GM18498 (cell line): Measurements from ENCODE around the gene SLC9C1.
A peak's percentile ranks its signal among the peaks of the same experiment; 100 is the strongest.

Experiments used
- ATAC-seq: cut with Tn5 transposase; IDR thresholded peaks from one replicate; pipeline ENCODE4 v1.9.1; 2021; ENCODE audit warnings: mild to moderate bottlenecking, moderate library complexity; ENCODE audit not compliant: unreplicated experiment

The SLC9C1 gene

DNA sequence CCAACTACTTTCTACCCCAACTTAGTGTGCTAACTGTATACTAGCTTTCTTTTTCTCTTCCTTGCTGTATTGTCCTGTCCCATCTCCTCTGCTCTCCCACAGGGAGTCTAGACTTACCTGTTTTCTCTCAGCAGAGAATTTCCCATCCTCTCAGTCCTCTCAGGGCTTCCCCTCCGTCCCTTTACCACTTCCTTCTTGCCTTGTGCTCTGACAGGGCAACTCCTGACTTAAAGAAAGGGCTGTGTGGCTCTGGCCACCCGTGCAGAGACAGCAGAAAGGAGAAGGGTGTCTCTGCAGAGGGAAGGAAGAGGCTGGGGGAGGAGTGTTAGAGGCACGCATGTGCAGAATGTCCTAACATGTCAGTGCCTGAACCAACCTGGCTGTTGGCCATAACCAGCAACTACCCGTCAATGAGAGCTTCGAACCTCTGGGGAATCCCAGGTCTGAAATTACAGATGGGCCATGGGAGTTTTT lies 161.0 kb downstream of the SLC9C1 start, which contains the start of gene GCSAM:
TSS of gene GCSAM (minus strand) at position 274 of the 474 bp plus-strand sequence. CDS start at position 146, 128 bp downstream.
- ATAC-seq, result peak; percentile 72

DNA sequence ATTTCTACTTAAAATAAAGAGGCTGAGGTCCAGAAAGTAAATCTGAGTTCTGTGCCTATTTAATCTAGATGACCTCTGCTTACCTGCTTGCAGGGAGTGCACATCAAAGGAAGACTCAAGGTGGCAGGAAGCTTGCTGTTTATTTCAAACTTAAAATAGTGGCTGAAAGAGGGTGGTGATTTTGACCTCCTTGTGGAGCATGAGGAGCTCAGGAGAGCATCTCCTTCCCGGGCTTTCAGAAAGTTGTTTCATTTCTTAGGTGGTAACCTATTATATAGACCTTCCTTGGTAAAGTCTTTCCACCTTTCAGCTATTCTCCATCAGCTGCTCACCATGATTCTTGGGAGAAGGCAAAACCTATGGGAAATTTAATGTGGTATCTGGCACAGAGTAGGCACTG lies 161.5 kb downstream of the SLC9C1 start:
- no peak for ATAC-seq

DNA sequence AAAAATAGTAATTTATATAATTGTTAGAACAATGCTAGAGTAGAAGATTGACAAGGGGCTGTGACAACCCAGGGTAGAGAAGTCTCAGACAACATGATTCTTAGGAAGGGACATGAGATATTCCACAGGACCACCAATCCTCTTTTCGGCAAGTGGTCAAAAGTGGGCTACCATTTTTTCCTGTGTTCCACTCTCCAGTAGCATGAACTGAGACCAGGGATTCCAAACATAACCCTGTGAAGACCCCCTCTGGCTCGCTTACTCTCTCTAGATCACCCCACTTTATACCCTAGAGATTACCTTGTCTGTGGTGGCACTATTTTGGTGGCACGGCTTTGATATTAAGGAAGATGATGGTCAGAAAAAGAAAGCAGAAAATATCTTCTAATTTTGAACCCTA lies 161.9 kb downstream of the SLC9C1 start:
- no peak for ATAC-seq

DNA sequence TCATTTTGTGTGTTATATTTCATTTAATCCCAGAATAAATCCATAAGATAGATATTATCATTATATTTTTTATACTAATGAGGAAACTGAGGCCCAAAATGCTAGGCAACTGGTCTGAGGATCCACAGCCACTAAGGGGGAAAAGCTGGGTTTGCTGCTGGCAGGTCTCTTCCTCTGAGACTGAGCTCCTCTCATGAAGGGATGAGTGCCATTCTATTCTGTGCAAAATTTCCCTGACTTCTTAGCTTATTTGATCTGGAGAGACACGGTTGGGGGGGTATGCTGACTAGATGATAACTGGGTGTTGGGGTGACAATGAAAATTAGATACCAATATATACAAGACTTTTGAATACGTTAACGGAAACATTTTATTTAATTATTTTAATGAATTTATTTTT lies 162.9 kb downstream of the SLC9C1 start:
- ATAC-seq, result no peak

DNA sequence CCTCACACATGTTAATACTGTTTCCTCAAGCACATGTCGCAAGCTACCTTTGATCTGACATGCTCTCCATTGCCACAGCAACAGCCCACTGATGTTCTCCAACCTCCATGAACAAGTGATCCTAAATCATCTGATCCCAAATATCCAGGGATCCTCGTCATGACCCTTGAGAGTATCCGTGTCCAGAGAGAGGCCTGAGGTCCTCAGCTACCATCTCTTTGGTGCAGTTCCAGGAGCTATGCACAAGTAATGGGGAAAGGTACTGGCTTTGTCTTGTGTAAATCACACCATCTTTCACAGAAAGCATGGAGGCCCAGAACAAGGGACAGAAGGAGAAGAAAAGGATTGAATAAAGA lies 163.4 kb downstream of the SLC9C1 start:
- no peak for ATAC-seq

DNA sequence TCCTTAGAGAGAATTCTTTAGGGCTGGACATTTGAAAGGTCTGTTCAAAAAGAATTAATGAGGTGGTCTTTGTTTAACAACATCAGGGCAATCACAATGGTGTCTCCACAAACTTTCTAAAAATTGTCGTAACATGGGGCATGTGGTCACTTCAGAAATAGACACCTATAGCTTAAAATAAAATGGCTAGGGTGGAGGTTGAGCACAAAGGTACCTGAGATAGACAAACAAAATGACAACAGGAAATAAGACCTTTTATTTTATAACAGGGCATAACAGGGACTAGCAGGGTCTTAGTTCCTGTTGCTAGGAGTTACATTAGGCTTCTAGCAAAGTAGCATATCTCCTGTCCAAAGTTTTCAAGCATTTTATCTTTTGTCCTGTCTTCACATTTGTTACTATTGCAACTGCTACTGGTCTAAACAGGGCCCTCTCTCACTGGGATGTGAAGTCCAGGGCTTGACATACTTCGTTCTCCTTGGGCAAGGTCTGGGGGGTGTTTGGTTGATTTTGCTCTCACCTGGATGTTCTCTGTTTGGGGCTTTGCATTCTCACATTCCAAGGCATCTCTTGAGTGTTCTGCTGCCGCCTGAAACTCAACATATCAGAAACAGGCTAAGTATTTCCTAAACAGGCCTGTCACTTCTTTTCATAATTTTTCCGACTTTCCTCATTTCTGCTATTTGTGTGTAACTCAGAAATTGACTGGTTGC lies 163.9 kb downstream of the SLC9C1 start:
- ATAC-seq, result no peak

DNA sequence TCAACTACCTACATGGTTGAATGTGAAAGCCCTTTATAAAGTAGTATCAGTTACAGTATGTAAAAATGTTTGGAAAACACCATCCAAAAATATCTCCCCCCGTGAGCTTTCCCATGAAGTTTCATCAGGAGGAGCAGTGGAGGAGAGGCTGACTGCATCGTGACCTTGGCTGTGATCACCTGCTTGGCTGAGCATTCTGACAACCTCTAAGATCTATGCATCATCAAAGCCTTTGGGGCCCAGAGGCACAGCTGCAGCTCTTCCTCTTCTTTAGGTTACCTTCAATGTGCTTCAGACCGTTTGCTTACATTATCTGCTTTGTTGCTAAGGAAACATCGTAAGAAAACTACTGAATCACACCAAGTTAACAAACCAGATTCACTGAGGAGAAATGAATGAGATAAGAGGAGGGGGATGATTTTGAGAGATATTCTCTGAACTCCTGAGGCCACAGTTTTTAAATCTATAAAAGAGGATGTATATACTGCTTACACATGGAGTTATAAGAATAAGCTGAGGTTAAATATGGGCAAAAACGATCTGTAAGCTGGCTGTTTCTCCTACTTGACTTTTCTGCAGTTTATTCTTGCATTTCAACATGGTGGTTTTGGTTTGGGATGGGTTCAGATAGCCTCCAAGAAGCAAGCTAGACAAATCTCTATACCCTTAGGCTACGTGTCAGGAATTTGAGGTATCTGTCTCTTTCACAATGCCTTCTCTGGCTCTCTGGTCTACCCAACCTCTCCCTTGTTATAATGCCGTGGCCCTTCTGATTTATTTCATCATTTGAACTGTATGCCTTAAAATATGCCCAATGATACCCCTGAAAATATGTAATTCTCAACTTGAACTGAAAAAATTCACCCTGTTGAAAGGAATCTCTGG lies 164.9 kb downstream of the SLC9C1 start:
- ATAC-seq, result peak; percentile 42

DNA sequence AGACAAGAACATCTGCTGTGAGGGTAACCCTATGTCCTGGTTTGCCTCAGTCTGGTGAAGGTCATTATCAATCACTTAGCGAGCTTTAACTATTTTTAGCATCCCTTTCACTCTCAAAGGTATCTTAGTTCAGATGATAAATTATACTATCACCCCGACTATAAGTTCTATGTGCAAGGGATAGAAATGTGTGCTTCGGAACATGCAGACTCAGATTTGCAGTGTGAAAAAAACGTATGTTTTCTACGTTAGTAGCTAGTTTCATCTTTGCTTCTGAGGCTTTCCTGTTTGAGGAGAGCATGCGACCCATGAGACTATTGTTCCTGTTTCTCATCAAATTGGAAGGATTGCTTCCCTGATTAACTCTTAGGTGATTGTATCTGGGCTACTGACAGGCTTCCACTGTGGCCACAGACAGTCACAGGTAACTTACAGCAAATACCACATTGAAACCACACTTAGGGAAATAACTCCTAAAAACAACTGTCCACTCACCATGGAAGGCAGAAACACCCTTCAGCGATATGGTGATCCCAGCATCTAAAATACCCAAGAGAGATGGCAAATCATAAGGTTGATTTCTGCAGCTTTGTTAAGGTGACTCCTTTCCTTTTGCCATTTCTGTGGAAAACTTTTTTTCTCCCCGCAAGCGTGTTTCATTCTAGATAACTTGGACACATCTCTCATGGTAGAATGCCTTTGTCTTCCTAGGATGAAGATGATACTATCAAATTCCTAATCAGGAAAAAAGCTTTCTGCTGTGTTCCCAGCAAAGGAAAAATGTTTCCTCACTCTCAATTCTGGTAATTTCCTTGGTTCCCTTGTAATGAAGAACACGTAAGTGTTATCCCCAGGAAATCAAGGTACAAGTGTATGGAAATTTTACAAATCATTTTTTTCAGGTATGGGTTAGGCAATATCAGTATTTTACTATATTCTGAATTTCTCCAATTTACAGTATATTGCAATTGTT lies 166.2 kb downstream of the SLC9C1 start:
- ATAC-seq, result no peak

DNA sequence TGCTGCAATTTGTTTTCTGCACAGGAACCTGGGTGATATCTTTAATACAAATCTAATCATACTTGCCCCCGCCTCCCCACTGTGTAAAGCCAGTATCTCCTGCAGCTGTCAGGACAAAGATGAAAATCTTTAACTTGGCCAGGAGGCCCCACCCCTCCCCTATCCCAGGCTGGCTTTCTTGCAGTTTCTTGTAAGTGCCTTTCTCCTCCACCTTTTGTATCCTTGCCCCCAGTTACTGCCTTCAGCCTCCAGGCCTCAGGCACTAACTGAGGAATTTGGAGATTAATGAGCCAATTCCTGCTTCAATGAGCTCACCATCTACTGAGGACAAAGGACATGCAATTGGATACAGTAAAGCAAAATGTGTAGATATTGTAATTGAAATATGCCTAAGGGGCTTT lies 167.5 kb downstream of the SLC9C1 start:
- no peak for ATAC-seq

DNA sequence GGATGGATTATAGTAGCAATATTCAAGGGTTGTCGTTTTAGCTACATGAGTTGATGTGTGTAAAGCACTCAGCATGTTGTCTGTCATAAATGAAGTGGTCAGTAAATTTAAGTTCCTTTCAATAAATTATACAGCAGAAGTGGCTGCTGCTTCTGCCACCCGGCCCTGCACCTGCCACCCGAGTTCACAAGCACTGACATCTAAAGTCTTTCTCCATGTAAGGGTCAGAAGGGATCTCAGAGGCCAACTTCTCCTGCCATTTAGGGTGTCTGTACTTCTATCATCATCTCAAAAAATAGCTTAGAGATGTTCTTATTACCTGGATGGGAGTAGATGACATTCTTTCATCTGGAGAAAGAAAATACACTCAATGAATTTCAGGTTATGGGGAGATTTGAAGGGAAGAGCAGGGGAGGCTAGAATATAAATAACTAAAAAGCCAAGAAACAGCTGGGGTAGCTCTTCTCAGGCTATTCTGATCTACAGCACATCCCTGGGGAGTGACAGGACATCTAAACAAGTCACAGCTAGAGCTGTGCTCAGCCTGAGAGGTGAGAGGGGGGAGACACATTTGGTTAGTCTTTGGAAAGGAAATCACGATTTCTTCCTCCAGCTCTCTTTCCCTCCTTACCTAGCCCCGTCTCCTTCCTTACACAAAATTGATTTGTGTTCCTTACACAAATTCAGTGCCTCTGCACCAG lies 169.0 kb downstream of the SLC9C1 start:
- ATAC-seq, result no peak

DNA sequence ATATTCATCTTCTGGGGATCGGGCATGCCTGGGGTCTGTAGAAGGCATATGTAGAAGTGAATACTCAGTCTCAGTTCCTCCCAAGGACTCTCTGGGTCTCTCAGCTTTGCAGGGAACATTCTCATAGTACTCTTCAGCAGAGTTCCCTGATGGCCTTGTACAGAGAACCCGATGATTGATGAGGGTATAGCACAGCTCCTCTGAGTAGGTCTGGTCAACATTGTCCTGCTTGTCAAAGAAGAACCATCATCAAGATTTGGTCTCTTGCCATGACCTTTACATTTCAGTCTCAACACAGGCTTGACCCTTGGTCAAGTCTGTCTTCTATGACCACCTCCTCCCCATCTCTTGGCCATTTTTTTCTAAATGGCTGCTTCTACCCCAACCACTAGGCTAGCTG lies 170.5 kb downstream of the SLC9C1 start:
- no peak for ATAC-seq

DNA sequence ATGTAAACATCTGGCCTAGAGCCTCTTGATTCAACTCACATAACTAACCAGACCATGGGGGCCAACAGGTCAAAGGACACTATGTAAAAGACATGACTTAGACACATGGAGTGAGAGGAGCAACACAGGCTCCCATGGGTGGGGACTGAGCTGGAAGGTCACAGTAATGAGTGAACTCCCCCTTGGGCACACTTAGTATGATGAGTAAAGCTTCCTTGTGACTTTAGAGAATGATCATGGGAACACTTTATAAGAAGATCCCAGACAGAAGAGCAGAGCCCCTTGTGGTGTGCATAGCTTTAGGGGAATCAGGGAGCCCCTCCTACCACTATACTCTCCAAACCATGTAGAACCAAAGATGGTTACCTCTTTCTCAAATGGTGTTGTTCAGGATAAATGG lies 171.1 kb downstream of the SLC9C1 start:
- no peak for ATAC-seq

DNA sequence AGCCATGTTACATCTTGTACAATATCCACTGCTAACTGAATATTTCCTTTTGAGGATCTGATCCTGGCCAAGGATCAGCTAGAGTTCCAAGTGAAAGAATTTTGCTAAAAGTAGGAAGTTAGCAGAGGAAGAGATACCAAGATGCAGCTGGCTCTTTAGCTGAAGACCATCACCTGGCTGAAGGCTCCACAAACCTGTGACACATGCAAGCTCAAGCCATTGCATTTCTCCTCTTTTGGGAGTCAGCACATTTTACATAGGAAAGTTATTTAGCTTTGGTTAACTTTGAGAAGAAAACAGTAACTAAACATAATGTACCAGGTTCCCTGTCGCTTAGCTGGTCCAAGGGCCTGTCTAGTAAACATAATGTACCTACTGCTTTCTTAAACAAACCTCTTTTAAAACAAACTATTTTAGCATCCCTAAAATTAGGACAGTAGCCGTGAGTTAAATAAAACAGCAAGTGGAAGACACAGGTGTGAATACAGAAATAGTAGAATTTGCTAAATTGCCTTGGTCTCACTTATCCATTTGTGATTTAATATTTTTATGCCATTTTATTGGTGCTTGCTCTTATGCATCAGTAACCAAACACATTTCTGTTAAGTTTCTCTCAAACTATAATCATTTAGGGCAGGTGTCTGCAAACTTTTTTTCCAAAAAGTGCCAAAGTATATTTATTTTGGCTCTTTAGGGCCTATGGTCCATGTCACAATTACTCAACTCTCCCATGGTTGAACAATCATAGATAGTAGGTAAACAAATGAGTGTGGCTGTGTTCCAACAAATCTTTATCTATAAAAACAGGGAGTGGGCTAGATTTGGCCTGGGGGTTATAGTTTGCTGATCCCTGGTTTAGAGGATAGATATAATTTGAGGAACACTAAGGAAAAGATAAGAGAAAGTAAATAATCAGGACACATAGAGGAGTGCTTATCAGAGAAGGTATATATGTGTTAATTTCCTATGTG lies 172.2 kb downstream of the SLC9C1 start:
- no peak for ATAC-seq

DNA sequence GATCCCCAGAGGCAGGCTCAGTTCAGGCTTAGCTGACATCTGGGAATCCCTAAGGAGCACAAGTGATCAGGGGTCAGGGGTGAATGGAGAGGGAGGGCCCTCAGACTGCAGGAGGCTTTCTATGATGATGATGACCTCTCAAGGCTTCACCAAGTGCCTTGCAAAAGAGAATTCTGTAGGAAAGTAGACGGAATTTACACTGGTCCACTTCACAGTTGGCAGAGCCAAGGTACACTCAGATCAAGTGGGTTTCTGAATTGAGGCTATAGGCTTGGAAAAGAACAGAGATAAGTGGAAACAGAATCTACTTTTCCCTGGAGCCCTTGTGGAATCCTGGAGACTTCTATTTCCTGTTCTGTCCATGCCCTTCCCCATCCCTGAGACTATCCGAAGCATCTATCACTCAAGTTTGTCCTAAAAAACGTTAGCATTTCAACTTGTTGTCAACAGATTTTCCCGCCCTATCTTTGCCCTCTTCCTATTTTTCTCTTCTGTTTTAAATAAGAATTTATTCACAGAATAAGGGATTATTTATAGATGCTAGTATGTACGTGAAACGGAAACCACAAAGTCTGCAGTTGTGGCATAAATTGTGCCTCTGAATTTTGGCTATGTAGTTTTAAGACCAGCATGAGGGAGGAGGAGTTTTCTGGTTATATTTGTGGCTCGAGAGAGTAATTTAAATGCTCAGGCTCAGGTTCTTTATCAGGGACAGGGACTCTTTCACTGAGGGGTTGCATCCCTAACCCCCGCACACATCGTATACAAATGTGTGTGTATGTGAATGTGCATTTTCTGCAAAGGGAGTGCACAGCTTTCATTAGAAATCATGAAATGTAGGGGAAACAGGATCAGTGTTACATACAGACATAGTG lies 173.8 kb downstream of the SLC9C1 start:
- ATAC-seq, result no peak

DNA sequence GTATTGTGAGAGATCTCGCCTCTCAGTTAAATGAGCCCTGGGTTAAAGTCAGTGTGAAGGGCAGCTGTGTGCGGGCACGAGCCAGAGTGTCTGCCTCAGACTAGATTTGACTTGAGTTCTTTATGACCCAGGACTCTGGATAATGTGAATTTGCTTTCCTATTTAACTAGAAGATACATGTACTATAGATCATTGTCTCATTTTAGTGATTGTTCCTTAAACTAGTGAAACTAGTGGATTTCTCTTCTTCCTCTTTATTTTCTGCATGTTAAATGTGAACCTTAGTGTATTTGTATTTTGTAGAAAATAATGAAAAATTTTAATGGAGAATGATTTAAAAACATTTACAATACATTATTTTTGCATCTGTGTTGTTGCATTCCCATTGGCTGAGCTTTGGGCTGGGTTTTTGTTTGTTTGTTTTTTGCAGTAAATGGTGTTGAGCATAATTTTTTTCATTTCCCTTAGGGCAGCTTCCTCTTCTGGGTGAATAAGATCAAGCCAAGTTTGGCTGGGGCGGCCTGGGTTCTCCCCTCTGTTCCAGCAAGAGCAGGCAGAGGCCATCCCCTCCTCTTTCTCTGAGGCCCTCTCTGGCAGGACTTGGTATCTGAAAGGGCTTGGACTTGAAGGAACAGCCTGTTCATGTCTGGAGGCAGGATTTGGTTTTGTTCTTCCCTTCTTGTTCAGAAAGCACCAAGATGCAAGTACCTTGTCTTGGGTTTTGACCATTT lies 176.0 kb downstream of the SLC9C1 start:
- no peak for ATAC-seq

DNA sequence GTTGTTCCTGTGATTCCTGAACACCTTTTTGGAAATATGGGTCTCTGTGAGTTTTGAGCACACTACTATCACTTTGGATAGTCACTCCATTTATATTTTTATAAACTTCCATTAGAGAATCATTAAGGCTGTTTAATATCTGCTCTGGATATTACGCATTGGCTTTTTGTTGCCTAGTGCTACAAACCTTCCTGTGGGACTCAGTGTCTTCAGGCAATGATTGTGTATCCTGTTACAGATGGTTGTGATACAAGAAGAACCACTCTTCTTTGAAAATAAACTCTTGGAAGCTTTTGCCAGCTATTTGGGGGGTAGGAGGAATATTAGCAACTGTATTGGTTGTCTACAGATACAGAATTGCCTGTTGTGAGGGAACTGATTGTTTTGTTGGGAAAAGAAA lies 176.6 kb downstream of the SLC9C1 start:
- ATAC-seq, result no peak

DNA sequence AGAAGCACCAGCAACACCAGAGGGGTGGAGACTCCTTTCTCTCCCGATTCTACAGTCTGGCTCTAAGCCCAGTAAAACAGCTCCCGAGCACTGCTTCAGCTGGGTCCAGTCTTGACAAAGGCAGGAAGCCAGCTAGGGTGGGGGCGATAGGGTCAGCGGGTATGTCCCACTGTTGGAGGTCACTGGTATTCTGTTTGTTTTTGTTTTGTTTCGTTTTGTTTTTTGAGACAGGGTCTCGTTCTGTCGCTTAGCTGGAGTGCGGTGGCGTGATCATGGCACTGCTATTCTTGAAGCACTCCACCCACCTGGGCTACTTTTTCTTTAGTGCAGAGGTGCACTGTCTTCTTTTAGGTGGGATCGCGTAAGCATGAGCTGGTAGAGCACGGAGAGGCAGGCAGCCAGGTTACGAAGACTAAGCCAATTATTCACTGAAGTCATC lies 177.2 kb downstream of the SLC9C1 start:
- no peak for ATAC-seq
